ENCODE results near the gene NOL4.

NOL4 gene

DNA sequence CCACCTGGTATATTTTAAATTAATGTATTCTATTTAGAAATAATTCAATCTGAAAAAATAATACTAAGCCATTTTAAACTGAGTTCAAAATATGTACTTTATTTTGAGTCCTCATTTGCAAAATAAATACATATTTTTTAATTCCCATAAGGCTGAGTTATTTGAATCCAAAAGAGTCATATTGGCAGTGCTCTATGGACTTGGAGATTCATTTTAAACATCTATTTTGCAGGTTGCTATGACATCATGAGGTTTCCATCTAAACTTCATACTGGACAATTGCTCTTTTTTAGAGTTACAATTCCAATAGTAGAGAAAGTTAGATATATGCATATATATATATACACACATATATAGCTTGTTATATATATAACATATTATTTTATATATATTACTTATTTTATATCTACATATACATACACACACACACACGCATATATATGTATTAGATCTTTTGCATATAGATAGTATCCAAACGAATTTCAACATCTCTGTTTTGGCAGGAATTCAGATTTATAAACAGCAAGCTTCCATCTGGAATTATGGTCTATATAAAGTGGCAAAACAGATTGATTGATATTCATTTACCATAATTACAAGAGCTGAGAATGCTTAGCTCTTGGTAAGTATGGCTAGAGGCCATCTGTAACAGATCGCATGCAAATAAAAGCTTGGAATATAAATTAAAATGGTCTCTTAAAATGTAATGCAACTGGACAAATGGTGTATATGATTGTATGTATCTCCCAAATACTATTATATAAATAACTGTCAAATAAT, 34.9 kb downstream of the NOL4 start:
- no peak for DNase-seq

All from activated CD4-positive, CD25-positive, alpha-beta regulatory T cell (primary cell).